HT-29 (cell line): ENCODE measurements around the gene TCL1B. TPM values are rescaled to one million over a fixed set of nuclear protein-coding genes. Genes with fewer than 3 reads are reported as not detected.
A peak's percentile ranks its signal among the peaks of the same experiment; 100 is the strongest.

Experiments used
- DNase-seq: peaks from one replicate; pipeline ENCODE4 v3.0.0-alpha.2; 2015; ENCODE audit warnings: low spot score
- total RNA-seq: library from RNA; depleted of rRNA; stranded (reverse); fragments of >200 nt; shearing (Covaris generic); gene quantifications from 2 replicates; pipeline ENCODE4 v1.2.3, GENCODE V29; 2014

The TCL1B gene
- total RNA-seq, 1 experiment from 2014 or later: not detected

GRCh38 chr14:95666450-95666849, 19.8 kb upstream of the TCL1B start:
- DNase-seq: no peak

GRCh38 chr14:95667249-95667693, 19.0 kb upstream of the TCL1B start:
- DNase-seq: no peak

- no peak for DNase-seq
These were observed 17.9 kb upstream of the TCL1B start for GRCh38 chr14:95668235-95668772.

GRCh38 chr14:95674613-95675012, 11.6 kb upstream of the TCL1B start:
- no peak for DNase-seq

GRCh38 chr14:95675486-95675885, 10.7 kb upstream of the TCL1B start:
- no peak for DNase-seq

GRCh38 chr14:95677179-95677835, 8.9 kb upstream of the TCL1B start:
- no peak for DNase-seq

- DNase-seq: no peak
These were observed 6.9 kb upstream of the TCL1B start for GRCh38 chr14:95679148-95679815.

- peak; percentile 6 for DNase-seq
These were observed 6.1 kb upstream of the TCL1B start for GRCh38 chr14:95679998-95680735.

GRCh38 chr14:95681153-95681552, 5.1 kb upstream of the TCL1B start:
- DNase-seq: no peak

GRCh38 chr14:95683793-95684192, 2.4 kb upstream of the TCL1B start:
- peak; percentile 19 for DNase-seq

GRCh38 chr14:95686935-95687334, 709 bp downstream of the TCL1B start:
- DNase-seq: no peak

- DNase-seq: no peak
These were observed 3.2 kb downstream of the TCL1B start for GRCh38 chr14:95689441-95689840.

- no peak for DNase-seq
These were observed 4.6 kb downstream of the TCL1B start for GRCh38 chr14:95690815-95691214.

- DNase-seq: no peak
These were observed 5.4 kb downstream of the TCL1B start for GRCh38 chr14:95691591-95691990.

- DNase-seq: no peak
These were observed 5.9 kb downstream of the TCL1B start for GRCh38 chr14:95692109-95692508.

GRCh38 chr14:95695051-95695450, 8.8 kb downstream of the TCL1B start:
- DNase-seq: no peak

GRCh38 chr14:95695913-95696312, 9.7 kb downstream of the TCL1B start:
- no peak for DNase-seq

- DNase-seq: no peak
These were observed 10.5 kb downstream of the TCL1B start for GRCh38 chr14:95696741-95697140.

GRCh38 chr14:95697764-95698163, 11.5 kb downstream of the TCL1B start:
- DNase-seq: no peak

- no peak for DNase-seq
These were observed 12.1 kb downstream of the TCL1B start for GRCh38 chr14:95698287-95698686.

- DNase-seq: no peak
These were observed 13.2 kb downstream of the TCL1B start for GRCh38 chr14:95699412-95699811.

- no peak for DNase-seq
These were observed 14.2 kb downstream of the TCL1B start for GRCh38 chr14:95700221-95700976.
